ENCODE results near the gene SCN2B.

SCN2B gene

DNA sequence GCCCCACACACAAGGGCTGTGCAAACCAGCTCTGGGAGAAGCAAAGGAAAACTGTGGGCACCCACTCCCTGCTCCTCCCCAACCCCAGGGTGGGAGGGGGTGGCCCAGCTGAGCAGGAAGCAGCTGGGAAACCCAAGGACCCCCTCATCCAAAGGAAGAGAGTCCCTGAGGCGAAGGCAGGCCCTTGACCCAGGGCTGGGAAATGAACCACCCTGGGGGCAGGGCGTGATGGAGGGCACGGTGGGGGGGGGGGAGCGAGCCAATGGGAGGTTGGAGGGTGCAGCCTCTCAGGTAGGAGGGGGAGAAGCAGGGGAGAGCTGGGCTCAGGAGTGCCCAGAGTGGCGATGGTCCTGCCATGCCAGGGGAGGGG, 40.7 kb downstream of the SCN2B start:
- DNase-seq (ENCODE audit: low spot score): no peak
- no peak for FAIRE-seq

DNA sequence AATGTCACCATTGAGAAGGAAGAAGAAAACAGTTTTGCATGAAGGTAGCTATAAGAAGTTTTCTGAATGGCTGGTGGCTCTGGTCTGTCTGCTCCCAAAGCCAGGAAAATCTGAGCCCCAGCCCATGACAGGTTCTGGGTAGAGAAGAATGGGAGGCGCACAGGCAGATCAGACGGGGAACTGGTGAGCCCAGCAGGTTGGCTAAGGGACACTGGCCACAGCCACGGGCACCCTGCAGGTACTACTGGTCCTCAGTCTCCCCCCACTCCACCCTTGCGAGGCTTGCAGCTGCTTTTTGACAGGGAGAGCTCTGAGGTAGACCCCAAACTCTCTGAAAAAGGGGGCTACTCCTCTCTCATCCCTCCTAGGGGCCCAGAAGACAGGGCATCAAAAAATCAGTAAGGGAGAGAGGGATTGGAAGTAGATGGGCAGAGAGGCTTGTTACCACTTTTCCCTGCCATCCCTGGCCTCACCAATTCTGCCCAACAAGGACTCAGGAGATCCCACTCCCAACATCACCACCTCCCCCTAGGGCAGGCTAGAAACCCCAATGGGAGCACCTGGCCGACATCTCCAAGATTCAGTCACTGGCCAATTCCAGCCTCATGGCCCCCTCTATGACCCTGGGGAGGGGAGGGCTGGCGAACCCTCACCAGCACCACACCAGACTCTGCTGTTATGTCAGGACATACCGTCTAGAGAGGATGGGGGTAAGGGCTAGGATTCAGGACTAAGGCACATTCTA, 41.2 kb downstream of the SCN2B start:
- FAIRE-seq: no peak
- no peak for DNase-seq (ENCODE audit: low spot score)

DNA sequence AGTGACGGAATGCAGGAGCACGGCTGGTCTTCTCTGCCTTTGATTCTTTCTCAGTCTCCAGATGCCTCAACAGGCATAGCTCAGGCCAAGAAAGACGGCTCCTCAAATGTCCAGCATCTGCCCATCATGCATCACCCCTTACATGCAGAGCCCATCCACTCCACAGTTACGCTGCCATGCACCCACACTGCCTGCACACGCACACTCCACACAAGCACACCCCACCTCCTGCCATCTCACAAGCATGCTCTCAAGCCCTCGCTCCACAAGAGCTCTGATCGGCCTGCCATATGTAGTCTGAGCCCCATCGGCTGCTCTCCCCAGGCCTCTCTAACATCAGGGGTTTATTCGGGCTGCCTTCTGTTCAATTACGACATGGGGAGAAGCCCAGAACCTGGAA, 42.6 kb downstream of the SCN2B start:
- DNase-seq (ENCODE audit: low spot score) (no peak), FAIRE-seq (no peak)

DNA sequence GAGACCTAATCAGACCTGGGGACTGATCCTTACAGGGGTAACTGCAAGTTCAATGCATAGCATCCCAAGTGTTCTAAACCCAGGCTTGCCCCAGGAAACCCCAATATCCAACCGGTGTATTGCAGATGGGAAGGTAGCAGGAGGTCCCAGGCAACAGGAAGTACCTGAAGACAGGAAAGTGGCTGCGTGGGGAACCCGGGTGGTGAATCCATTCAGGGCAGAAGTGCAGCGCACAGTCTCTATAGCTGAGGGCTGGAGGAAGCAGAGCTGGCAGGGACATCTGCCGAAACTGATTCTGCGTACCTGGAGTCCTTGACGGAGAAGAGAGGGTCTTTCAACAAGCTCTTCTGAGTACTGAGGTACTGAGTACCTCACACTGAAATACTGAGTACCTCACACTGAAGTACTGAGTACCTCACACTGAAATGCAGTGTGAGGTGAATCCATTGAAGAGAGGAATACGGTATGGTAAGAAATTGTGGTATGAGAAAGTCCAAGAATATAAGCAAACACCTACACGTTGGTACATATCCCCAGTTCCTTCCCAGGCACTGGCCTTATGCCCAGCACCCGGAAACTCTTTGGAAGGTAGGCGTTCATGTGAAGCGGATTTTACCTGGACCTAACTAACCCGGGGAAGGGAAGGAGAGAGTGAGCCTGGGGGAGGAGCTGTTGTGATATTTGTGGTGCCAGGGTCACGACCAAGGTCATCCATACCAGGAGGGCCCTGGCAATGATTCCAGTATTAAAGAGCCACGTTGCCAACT, 43.9 kb downstream of the SCN2B start:
- FAIRE-seq: no peak
- DNase-seq (ENCODE audit: low spot score): no peak

DNA sequence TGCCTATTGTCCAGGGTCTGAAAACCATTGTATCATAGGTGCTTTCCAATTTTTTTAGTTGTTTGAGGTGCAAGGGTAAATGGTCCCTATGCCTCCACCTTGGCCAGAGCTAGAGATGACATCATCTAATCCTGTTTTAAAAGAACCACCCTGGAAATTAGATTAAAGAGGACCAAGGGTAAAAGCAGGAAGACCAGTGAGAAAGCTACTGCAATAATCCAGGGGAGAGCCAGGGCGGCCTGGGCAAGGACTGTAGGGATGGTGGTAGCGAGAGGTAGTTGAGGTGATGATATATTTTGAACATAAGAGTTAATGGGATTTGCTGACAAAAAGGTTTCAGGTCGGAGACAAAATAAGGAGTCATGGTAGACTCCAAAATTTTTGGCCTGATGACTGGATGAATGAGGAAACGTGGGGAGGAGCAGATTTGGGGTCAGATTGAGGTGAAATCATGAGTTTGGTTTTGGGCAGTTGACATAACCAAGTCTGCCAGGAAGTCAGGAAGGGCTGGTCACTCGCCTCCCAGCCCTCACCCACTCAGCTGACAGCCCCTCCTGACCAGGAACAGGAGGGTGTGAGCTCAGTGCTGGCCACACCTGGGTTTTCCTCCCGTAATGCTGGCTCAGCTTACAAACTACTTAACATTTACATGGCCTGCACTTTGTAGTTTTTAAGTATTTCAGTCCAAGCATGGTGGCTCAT, 46.8 kb downstream of the SCN2B start:
- FAIRE-seq (no peak), DNase-seq (ENCODE audit: low spot score) (no peak)

DNA sequence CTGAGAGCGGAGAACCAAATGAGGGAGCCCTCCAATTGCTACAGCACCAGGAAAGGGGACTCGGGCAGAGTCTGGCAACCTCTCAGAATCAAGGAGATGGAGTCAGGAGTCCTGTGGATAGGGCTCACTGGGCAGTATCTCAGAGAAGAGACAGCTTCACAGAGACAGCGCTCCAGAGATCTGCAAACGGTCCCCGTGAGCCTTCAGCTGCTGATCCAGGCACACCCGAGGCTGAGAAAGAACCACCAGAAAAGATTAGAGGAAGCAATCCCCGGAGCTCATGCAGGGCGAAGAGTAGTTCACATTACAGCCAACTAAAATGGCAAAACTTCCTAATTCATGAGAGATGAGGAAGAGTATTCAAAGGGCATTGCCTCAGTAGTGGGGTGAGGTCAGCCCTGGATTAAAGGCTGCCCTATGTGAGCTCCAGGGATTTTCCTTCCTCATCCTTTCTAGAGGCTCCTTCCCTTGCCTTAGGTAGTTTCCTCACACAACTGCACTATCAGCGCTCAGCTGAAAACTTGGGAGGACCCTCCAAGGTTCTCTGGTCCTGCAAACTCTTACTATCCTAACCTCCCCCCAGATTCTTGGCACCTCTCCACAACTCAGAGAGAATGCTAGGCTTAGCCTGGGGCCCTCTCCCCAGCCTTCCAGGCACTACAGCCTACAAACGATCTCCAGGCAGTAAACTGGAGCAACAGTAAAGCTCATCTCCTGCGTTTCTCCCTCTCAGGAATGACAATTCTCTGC, 47.5 kb downstream of the SCN2B start:
- FAIRE-seq (no peak), DNase-seq (ENCODE audit: low spot score) (no peak)

DNA sequence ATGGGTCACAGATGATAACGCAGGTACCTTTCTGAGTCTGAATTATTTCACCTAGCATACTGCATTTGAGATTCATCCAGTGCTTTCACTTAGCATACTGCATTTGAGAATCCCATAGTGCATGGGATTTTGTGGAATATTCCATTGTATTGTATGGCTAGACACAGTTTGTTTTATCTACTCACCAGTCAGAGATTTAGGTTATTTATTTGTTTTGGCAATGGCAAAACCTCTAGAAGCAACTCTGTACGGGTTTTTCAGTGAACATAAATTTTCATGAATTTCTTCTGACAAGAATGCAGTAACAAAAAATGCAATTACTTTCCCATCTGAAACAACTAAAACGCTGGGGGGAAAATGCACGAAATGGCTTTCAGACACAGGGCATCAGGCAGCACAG, 48.1 kb downstream of the SCN2B start:
- no peak for DNase-seq (ENCODE audit: low spot score)
- FAIRE-seq: no peak

DNA sequence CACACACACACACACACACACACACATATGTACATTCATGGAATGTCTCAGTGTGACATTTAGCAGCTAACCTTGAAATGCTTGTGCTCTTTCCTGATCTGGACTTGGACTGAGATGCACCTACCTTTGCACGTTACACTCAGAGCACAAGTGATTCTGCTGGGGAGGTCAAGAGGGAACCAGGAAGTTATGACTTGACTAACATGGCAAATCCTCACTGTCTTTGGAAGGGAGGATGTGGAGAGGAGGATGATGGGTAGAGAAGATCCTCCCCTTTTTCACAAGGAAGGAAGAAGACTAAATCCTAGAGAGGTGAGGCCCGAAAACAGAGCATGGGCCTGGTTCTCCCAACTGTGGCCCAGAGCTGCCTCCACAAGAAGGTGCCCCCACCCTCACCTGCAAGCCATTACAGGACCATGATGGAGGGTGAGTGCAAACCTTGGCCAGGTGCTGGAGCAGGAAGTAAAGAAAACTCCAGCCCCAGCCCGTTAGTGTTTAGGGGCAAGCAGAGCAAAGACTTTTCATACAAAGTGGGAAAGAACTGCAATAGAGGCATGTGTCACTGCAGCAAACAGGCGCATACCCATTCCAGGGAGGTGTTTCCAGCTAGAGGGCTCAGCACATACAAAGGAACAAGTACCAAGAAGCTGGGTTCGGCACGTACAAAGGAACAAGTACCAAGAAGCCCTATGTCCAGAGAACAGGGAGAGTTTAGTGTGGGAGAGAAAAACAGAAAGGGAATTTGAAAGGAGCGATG, 50.2 kb downstream of the SCN2B start:
- DNase-seq (ENCODE audit: low spot score) (no peak), FAIRE-seq (no peak)

DNA sequence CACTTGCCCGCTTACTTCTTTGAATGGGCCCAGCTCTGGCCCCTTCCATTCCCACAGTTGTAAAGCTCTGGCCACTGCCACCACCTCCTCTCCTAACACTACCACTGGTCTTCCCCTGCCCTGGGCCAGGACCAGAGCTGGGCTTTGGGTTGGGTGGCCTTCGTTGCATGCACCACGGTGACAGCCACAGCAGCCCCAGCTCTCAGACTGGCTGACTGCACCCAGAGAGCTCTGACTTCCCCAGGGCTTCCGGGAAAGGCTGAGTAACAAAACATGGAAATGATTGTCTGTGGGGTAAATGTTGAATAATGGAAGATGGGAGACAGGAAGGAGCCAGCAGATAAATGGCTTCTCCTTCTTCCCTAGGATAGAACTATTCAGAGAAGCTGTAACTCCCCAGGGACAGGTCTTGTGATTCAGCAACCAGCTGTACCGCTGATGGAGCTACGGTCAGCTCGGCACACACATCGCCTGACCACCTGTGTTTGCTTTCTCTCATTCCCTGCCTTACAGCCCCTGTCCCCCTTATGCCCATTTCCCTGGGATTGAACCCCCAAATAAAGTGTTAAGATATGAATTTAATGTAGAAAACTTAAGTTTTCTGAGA, 51.4 kb downstream of the SCN2B start:
- FAIRE-seq (no peak), DNase-seq (ENCODE audit: low spot score) (no peak)

DNA sequence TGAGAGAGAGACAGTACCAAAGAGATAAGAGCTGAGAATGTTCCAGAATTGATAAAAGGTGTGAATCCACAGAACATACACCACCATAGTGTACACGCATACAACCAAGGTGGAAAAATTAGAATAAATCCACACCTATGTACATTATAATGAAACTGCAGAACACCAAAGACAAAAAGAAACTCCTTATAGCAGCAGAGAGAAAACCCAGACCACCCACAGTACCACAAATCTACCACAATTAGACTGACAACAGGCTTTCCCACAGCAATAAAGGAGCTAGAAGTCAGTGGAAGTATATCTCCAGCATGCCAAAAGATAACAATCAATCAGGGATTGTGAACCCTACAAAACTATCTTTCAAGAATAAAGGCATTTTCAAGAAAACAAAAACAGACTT, 55.6 kb downstream of the SCN2B start:
- FAIRE-seq (no peak), DNase-seq (ENCODE audit: low spot score) (no peak)

DNA sequence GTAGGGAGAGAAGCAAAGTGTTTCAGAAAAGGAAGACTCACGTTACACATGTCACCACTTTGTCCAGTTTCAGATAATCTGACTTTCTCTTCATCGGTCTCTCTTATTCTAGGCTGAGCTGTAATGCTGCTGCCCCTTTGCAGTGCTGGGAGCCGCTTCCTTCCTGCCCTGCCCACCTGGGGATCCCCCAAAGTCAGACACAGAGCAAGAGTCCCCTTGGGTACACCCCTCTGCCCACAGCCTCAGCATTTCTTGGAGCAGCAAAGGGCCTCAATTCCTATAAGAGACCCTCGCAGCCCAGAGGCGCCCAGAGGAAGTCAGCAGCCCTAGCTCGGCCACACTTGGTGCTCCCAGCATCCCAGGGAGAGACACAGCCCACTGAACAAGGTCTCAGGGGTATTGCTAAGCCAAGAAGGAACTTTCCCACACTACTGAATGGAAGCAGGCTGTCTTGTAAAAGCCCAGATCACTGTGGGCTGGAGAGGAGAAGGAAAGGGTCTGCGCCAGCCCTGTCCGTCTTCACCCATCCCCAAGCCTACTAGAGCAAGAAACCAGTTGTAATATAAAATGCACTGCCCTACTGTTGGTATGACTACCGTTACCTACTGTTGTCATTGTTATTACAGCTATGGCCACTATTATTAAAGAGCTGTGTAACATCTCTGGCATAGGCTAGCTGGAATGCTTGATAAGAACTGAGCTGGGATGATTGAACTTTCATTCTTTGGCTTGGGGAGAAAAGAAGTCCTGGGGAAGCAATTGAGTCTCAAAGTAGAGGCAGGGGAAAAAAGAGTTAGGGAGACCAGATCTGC, 58.4 kb downstream of the SCN2B start:
- DNase-seq (ENCODE audit: low spot score): no peak
- FAIRE-seq: no peak

DNA sequence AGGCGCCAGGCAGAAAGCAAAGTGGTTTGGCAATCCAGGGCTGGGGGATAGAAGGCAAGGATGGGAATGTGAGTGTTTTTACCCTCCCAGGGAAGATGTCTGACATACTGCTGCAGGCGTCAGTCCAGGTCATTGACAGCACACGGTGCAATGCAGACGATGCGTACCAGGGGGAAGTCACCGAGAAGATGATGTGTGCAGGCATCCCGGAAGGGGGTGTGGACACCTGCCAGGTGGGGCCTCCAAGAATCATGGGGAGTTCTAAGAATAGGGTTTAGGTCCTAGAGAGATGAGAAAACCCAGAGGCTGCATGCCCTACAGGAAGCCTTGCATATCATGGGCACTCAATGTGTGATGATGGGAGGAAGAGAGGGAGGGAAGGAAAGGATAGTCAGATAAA, 61.4 kb downstream of the SCN2B start:
- FAIRE-seq (no peak), DNase-seq (ENCODE audit: low spot score) (no peak)

DNA sequence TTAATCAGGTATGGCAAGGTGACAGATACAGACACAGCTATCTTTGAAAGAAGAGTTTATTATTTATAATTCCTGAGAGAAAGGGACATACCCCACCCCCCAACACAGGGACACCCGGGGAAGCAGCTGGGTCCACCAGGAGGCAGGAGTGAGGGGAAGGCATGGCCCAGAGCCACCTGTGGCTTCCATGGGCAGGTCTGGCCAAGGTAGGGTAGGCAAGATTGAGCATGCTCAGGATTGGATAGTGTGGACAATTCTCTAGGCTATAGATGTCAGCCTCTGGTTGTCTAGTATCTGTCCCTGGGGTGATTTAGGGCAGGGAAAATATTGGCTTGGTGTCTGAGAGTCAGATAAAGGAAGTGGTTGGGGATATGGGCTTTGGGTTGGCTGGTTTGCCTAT, 62.2 kb downstream of the SCN2B start:
- FAIRE-seq (no peak), DNase-seq (ENCODE audit: low spot score) (no peak)

DNA sequence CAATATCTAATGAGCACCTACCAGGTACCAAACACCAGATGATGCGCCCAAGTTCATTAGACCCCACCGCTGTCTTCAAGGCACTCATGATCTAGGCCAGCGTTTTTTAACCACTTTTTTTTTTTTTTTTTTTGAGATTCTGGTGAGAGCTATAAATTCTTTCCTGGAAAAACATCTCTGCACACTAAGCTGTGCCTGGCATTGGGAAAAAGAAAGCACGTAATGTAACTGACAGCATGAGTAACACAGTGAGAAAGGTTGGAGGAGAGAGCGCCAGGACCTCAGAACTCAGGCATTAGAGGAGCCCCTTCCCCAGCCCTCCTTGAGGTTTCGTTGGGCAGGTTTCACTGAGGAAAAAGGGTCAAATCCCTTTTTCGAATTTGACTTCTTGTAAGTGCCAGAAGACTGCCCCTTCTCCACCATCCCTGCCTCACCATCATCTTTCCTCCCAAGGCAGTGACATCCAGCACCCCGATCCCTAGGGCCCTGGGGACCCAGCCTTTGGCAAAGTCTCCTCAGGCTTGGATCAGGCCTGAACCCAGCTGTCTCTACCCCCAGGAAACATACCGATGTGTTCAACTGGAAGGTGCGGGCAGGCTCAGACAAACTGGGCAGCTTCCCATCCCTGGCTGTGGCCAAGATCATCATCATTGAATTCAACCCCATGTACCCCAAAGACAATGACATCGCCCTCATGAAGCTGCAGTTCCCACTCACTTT, 63.6 kb downstream of the SCN2B start:
- DNase-seq (ENCODE audit: low spot score) (no peak), FAIRE-seq (no peak)
